Measurements from ENCODE around the gene NXPH4. TPM values are rescaled to one million over a fixed set of nuclear protein-coding genes. Genes with fewer than 3 reads are reported as not detected.
A peak's percentile ranks its signal among the peaks of the same experiment; 100 is the strongest.

NXPH4 gene
- total and polyA plus RNA-seq, 3 experiments from 2014 or later: 0.22 to 0.47 TPM; not detected in 1

DNA sequence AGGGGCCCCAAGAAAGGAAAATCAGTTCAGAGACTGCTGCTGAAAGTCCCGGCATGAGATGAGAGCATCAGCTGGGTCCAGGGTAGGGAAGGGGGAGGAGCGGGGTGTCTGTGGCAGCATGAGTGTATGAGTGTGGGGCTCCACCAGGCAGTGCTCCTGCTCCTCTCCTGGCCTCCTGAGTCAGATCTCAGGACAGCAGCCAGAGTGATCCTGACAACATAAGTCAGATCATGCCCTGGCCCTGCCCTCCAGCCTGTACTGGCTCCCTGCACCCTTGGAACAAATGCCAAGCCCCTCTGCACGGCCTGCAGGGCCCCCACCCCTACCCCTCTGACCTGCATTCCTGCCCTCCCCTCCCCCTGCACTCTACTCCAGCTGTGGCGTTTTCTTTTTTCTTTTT, 44.9 kb upstream of the NXPH4 start:
- no peaks in the 10 kb centered on the region for H3K9me3 ChIP-seq (ENCODE audit: low read length)
- Mint-ChIP-seq H3K27me3 (no peaks in the 10 kb centered on the region), H3K36me3 (peaks cover 0 to 3% (median 0%) of the 10 kb centered on the region in 3 donors), H3K9me3 (no peaks in the 10 kb centered on the region), H3K4me1 (no peaks in the 10 kb centered on the region), H3K4me3 (no peak overlapping the region), H3K27ac (no peak overlapping the region)
- ChIA-PET CTCF (interaction anchor here (0.8 to 5.6 kb wide), 3 partner anchors 12 to 47 kb away, joined by 3 to 67 read pairs (median 3); partner anchors contain the start of gene LRP1), POLR2A (no interaction called here)
- H3K4me1 ChIP-seq (ENCODE audit: insufficient read depth, low read length): no peaks in the 10 kb centered on the region
- no peak overlapping the region for H3K27ac ChIP-seq (ENCODE audit: low read depth, low read length)
- no peaks in the 10 kb centered on the region for H3K36me3 ChIP-seq (ENCODE audit: insufficient read depth, low read length)
- DNase-seq: no peak
- no peak overlapping the region for H3K4me3 ChIP-seq (ENCODE audit: low read length)
- H3K27me3 ChIP-seq (ENCODE audit: insufficient read depth, low read length, poor library complexity, severe bottlenecking): no peaks in the 10 kb centered on the region

DNA sequence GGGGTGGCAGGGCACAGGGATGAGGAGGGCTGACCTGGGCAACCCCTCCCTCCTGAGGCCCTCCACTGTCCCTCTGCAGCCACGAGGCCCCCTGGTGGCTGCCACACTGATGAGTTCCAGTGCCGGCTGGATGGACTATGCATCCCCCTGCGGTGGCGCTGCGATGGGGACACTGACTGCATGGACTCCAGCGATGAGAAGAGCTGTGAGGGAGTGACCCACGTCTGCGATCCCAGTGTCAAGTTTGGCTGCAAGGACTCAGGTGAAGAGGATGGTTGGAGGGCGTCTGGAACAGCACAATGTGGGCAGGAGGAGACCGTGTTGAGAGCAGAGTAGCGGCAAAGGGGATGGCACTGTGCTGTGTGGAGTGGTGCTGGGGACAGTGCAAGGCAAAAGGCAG, 43.5 kb upstream of the NXPH4 start:
- Mint-ChIP-seq H3K27me3 (no peaks in the 10 kb centered on the region), H3K4me3 (no peak overlapping the region), H3K4me1 (no peaks in the 10 kb centered on the region), H3K27ac (peak overlapping the region in 1 of 8 donors; percentile 39), H3K9me3 (no peaks in the 10 kb centered on the region), H3K36me3 (peaks cover 0 to 3% (median 0%) of the 10 kb centered on the region in 3 donors)
- H3K9me3 ChIP-seq (ENCODE audit: low read length): no peaks in the 10 kb centered on the region
- DNase-seq: no peak
- no peaks in the 10 kb centered on the region for H3K4me1 ChIP-seq (ENCODE audit: insufficient read depth, low read length)
- H3K36me3 ChIP-seq (ENCODE audit: insufficient read depth, low read length): no peaks in the 10 kb centered on the region
- POLR2A ChIA-PET: no interaction called here
- no peak overlapping the region for H3K27ac ChIP-seq (ENCODE audit: low read depth, low read length)
- no peaks in the 10 kb centered on the region for H3K27me3 ChIP-seq (ENCODE audit: insufficient read depth, low read length, poor library complexity, severe bottlenecking)
- CTCF ChIA-PET: interaction anchor here (0.6 to 5.6 kb wide), 10 partner anchors 9 to 185 kb away, joined by 3 to 67 read pairs (median 3); partner anchors contain the start of gene LRP1
- no peak overlapping the region for H3K4me3 ChIP-seq (ENCODE audit: low read length)

GRCh38 chr12:57173683-57174082, 42.9 kb upstream of the NXPH4 start:
- Histone ChIP-seq H3K4me1 (ENCODE audit: insufficient read depth, low read length) (no peaks in the 10 kb centered on the region), H3K9me3 (ENCODE audit: low read length) (no peaks in the 10 kb centered on the region), H3K36me3 (ENCODE audit: insufficient read depth, low read length) (no peaks in the 10 kb centered on the region), H3K27me3 (ENCODE audit: insufficient read depth, low read length, poor library complexity, severe bottlenecking) (no peaks in the 10 kb centered on the region), H3K27ac (ENCODE audit: low read depth, low read length) (no peak overlapping the region), H3K4me3 (ENCODE audit: low read length) (no peak overlapping the region)
- CTCF ChIA-PET: interaction anchor here (0.6 to 5.6 kb wide), 9 partner anchors 9 to 105 kb away, joined by 3 to 67 read pairs (median 3); partner anchors contain the start of gene LRP1
- Mint-ChIP-seq H3K27ac (peak overlapping the region in 1 of 8 donors; percentile 33), H3K36me3 (peaks cover 0 to 3% (median 0%) of the 10 kb centered on the region in 3 donors), H3K4me1 (no peaks in the 10 kb centered on the region), H3K4me3 (no peak overlapping the region), H3K9me3 (no peaks in the 10 kb centered on the region), H3K27me3 (no peaks in the 10 kb centered on the region)
- no peak for DNase-seq
- POLR2A ChIA-PET: no interaction called here

- H3K4me1 ChIP-seq (ENCODE audit: insufficient read depth, low read length): no peaks in the 10 kb centered on the region
- no peaks in the 10 kb centered on the region for H3K9me3 Mint-ChIP-seq
- H3K4me3 Mint-ChIP-seq: no peak overlapping the region
- ChIA-PET CTCF (interaction anchor here (0.8 to 5.6 kb wide), 6 partner anchors 9 to 418 kb away, joined by 3 to 67 read pairs (median 6); partner anchors contain the start of gene LRP1), POLR2A (no interaction called here)
- H3K4me1 Mint-ChIP-seq: no peaks in the 10 kb centered on the region
- H3K36me3 Mint-ChIP-seq: no peaks in the 10 kb centered on the region
- peak in 2 of 5 donors; percentile 12 to 19 for DNase-seq
- no peaks in the 10 kb centered on the region for H3K27me3 Mint-ChIP-seq
- H3K4me3 ChIP-seq (ENCODE audit: low read length): no peak overlapping the region
- H3K27me3 ChIP-seq (ENCODE audit: insufficient read depth, low read length, poor library complexity, severe bottlenecking): no peaks in the 10 kb centered on the region
- H3K27ac Mint-ChIP-seq: no peak overlapping the region
- no peaks in the 10 kb centered on the region for H3K9me3 ChIP-seq (ENCODE audit: low read length)
- no peaks in the 10 kb centered on the region for H3K36me3 ChIP-seq (ENCODE audit: insufficient read depth, low read length)
- no peak overlapping the region for H3K27ac ChIP-seq (ENCODE audit: low read depth, low read length)
Measured at GRCh38 chr12:57175428-57176138, 41.0 kb upstream of the NXPH4 start.

- Histone ChIP-seq H3K27me3 (ENCODE audit: insufficient read depth, low read length, poor library complexity, severe bottlenecking) (no peaks in the 10 kb centered on the region), H3K9me3 (ENCODE audit: low read length) (no peaks in the 10 kb centered on the region), H3K4me1 (ENCODE audit: insufficient read depth, low read length) (no peaks in the 10 kb centered on the region), H3K27ac (ENCODE audit: low read depth, low read length) (no peak overlapping the region), H3K36me3 (ENCODE audit: insufficient read depth, low read length) (no peaks in the 10 kb centered on the region), H3K4me3 (ENCODE audit: low read length) (no peak overlapping the region)
- Mint-ChIP-seq H3K27me3 (no peaks in the 10 kb centered on the region), H3K36me3 (no peaks in the 10 kb centered on the region), H3K9me3 (no peaks in the 10 kb centered on the region), H3K4me3 (no peak overlapping the region), H3K4me1 (no peaks in the 10 kb centered on the region), H3K27ac (no peak overlapping the region)
- no peak for DNase-seq
- ChIA-PET POLR2A (no interaction called here), CTCF (interaction anchor here (0.8 to 5.6 kb wide), 4 partner anchors 8 to 113 kb away, joined by 3 to 67 read pairs (median 6); partner anchors contain the start of gene LRP1)
Measured at GRCh38 chr12:57176139-57176477, 40.5 kb upstream of the NXPH4 start.

DNA sequence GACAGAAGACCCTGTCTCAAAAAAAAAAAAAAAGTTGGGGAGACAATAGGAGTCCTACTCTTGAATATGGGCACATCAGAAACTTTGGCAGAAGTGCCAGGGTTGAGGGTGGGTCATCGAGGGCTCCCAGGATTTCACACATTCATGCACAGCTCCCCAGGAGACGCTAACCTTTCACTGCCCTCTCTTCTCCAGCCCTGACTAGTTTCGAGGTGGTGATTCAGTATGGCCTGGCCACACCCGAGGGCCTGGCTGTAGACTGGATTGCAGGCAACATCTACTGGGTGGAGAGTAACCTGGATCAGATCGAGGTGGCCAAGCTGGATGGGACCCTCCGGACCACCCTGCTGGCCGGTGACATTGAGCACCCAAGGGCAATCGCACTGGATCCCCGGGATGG, 39.7 kb upstream of the NXPH4 start:
- Mint-ChIP-seq H3K4me3 (peak overlapping the region in 1 of 7 donors; percentile 27), H3K4me1 (no peaks in the 10 kb centered on the region), H3K36me3 (no peaks in the 10 kb centered on the region), H3K27me3 (no peaks in the 10 kb centered on the region), H3K27ac (no peak overlapping the region), H3K9me3 (no peaks in the 10 kb centered on the region)
- Histone ChIP-seq H3K4me1 (ENCODE audit: insufficient read depth, low read length) (no peaks in the 10 kb centered on the region), H3K9me3 (ENCODE audit: low read length) (no peaks in the 10 kb centered on the region), H3K27me3 (ENCODE audit: insufficient read depth, low read length, poor library complexity, severe bottlenecking) (no peaks in the 10 kb centered on the region), H3K4me3 (ENCODE audit: low read length) (no peak overlapping the region), H3K36me3 (ENCODE audit: insufficient read depth, low read length) (no peaks in the 10 kb centered on the region), H3K27ac (ENCODE audit: low read depth, low read length) (no peak overlapping the region)
- ChIA-PET POLR2A (no interaction called here), CTCF (interaction anchor here (0.8 to 5.6 kb wide), 2 partner anchors 52 to 114 kb away, joined by 3 to 67 read pairs; partner anchors contain the start of gene LRP1)
- no peak for DNase-seq

- no peaks in the 10 kb centered on the region for H3K36me3 ChIP-seq (ENCODE audit: insufficient read depth, low read length)
- H3K27ac Mint-ChIP-seq: no peak overlapping the region
- no peaks in the 10 kb centered on the region for H3K4me1 ChIP-seq (ENCODE audit: insufficient read depth, low read length)
- H3K4me3 ChIP-seq (ENCODE audit: low read length): no peak overlapping the region
- H3K36me3 Mint-ChIP-seq: no peaks in the 10 kb centered on the region
- H3K4me3 Mint-ChIP-seq: no peak overlapping the region
- ChIA-PET POLR2A (no interaction called here), CTCF (interaction anchor here (5.6 kb wide), 1 partner anchor 53 kb away, joined by 67 read pairs; the partner anchor contains the start of gene LRP1)
- H3K27ac ChIP-seq (ENCODE audit: low read depth, low read length): no peak overlapping the region
- H3K4me1 Mint-ChIP-seq: no peaks in the 10 kb centered on the region
- H3K27me3 ChIP-seq (ENCODE audit: insufficient read depth, low read length, poor library complexity, severe bottlenecking): no peaks in the 10 kb centered on the region
- H3K9me3 ChIP-seq (ENCODE audit: low read length): no peaks in the 10 kb centered on the region
- no peaks in the 10 kb centered on the region for H3K9me3 Mint-ChIP-seq
- DNase-seq: no peak
- H3K27me3 Mint-ChIP-seq: no peaks in the 10 kb centered on the region
Measured at GRCh38 chr12:57177354-57177753, 39.2 kb upstream of the NXPH4 start.

DNA sequence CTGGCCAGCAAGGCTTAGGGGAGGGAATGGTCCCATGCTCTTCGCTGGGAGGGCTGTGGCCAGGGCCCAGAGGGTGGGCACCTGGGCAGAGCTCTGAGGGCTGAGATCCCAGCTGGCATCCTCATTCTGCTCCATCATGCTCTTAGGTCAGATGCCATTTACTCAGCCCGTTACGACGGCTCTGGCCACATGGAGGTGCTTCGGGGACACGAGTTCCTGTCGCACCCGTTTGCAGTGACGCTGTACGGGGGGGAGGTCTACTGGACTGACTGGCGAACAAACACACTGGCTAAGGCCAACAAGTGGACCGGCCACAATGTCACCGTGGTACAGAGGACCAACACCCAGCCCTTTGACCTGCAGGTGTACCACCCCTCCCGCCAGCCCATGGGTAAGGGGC, 38.4 kb upstream of the NXPH4 start:
- Histone ChIP-seq H3K4me3 (ENCODE audit: low read length) (no peak overlapping the region), H3K9me3 (ENCODE audit: low read length) (no peaks in the 10 kb centered on the region), H3K27ac (ENCODE audit: low read depth, low read length) (no peak overlapping the region), H3K4me1 (ENCODE audit: insufficient read depth, low read length) (no peaks in the 10 kb centered on the region), H3K27me3 (ENCODE audit: insufficient read depth, low read length, poor library complexity, severe bottlenecking) (no peaks in the 10 kb centered on the region), H3K36me3 (ENCODE audit: insufficient read depth, low read length) (no peaks in the 10 kb centered on the region)
- Mint-ChIP-seq H3K27ac (no peak overlapping the region), H3K4me3 (no peak overlapping the region), H3K27me3 (no peaks in the 10 kb centered on the region), H3K4me1 (no peaks in the 10 kb centered on the region), H3K9me3 (no peaks in the 10 kb centered on the region), H3K36me3 (no peaks in the 10 kb centered on the region)
- CTCF ChIA-PET: interaction anchor here (12.8 kb wide), 1 partner anchor 52 kb away, joined by 173 read pairs; the partner anchor contains the start of gene LRP1
- POLR2A ChIA-PET: no interaction called here
- no peak for DNase-seq

Measured in CD8-positive, alpha-beta memory T cell (primary cell).